Measurements from ENCODE around the gene EDEM3. TPM values are rescaled to one million over a fixed set of nuclear protein-coding genes. Genes with fewer than 3 reads are reported as not detected.

EDEM3 gene
- total and polyA plus RNA-seq, 2 of the 8 experiments (the other 6 are each of a cell fraction or from before 2014, with no cell fraction given), result 1.6 to 14.0 TPM

DNA sequence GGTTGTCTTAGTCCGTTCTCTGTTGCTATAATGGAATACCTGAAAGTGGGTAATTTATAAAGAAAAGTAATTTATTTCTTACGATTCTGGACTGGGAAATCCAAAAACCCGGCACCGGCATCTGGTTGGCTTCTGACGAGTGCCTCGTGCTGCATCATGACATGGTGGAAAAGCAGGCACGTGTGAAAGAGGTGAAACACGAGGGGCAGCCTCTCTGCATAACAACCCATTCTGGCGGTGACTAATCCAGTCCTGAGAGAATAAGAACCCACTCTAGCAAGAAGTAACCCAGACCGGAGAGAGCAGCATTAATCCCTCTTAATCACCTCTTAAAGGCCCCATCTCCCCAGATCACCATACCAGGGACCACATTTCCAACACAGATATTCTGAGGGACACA is 2.7 kb upstream of the EDEM3 start:
- Histone ChIP-seq H4K5ac (ENCODE audit: insufficient read length, low read depth, low read length) (no peak overlapping the region), H3K27ac (ENCODE audit: low read depth, low read length) (no peak overlapping the region), H3K23me2 (ENCODE audit: low read depth, low read length) (peaks cover 11% of the 10 kb centered on the region), H3K4me2 (ENCODE audit: insufficient read depth in 1 of 2, low read depth in 2 of 2, low read length in 2 of 2) (no peak overlapping the region), H2BK15ac (ENCODE audit: low read length) (no peak overlapping the region), H2BK12ac (ENCODE audit: low read depth, low read length) (no peak overlapping the region), H3K18ac (ENCODE audit: extremely low read depth, low read length) (no peak overlapping the region), H3K79me1 (ENCODE audit: low read depth, low read length) (no peaks in the 10 kb centered on the region), H3K4me3 (ENCODE audit: extremely low read depth in 1 of 4, insufficient read depth in 2 of 4, low read depth in 3 of 4, low read length in 4 of 4) (no peak overlapping the region), H3K4me1 (replicated peaks in 1 of 4; ENCODE audit: control insufficient read depth in 3 of 4, insufficient read depth in 4 of 4, low read length in 3 of 4) (peaks cover 0 to 7% (median 2%) of the 10 kb centered on the region in 4 experiments; a peak in 4 of 7 replicates), H3K9ac (replicated peaks in 1 of 4; ENCODE audit: extremely low read depth in 1 of 4, low read depth in 3 of 4, low read length in 3 of 4) (no peak overlapping the region), H4K20me1 (replicated peaks in 1 of 2; ENCODE audit: control insufficient read depth in 1 of 2, insufficient read depth in 2 of 2, low read length in 2 of 2) (peaks cover 0 to 3% of the 10 kb centered on the region in 2 experiments), H3K27me3 (replicated peaks in 1 of 4; ENCODE audit: control insufficient read depth in 3 of 4, extremely low read depth in 1 of 4, insufficient read depth in 3 of 4, low read length in 3 of 4) (peaks cover 0 to 5% (median 0%) of the 10 kb centered on the region in 4 experiments; a peak in 2 of 7 replicates), H3K79me2 (ENCODE audit: control insufficient read depth in 1 of 2, insufficient read depth in 2 of 2, low read length in 2 of 2) (no peaks in the 10 kb centered on the region), H3K9me3 (ENCODE audit: insufficient read depth in 2 of 2, low read depth in 1 of 2, low read length in 1 of 2) (no peaks in the 10 kb centered on the region), H4K8ac (ENCODE audit: extremely low read depth, insufficient read depth, low read length) (no peak overlapping the region), H3K23ac (ENCODE audit: insufficient read length) (no peak overlapping the region), H3K36me3 (ENCODE audit: control insufficient read depth in 2 of 4, insufficient read depth in 4 of 4, low read length in 3 of 4) (no peaks in the 10 kb centered on the region), H2AFZ (ENCODE audit: low read length) (no peak overlapping the region), H4K91ac (replicated peaks; ENCODE audit: insufficient read length, low read length) (no peak overlapping the region), H2BK20ac (ENCODE audit: low read length) (no peak overlapping the region), H3K4ac (replicated peaks; ENCODE audit: insufficient read length, low read depth, low read length) (no peak overlapping the region), H2AK5ac (ENCODE audit: low read depth, low read length) (no peak overlapping the region), H3K56ac (replicated peaks; ENCODE audit: insufficient read length, low read depth, low read length) (no peak overlapping the region), H2BK5ac (ENCODE audit: low read depth, low read length) (no peak overlapping the region), H3K14ac (ENCODE audit: insufficient read length) (no peak overlapping the region), H2BK120ac (replicated peaks; ENCODE audit: low read depth, low read length) (no peak overlapping the region)
- DNase-seq (ENCODE audit: low read depth in 1 of 2, low spot score in 2 of 2) (no peak), FAIRE-seq (no peak)
- 91% methylated on average over 10 of the region's 10 CpGs; no CpG with 5 or more reads in 1 of the 2 experiments for WGBS, 2 experiments (ENCODE audit: extremely low coverage in 1 of 2, insufficient coverage in 1 of 2, insufficient read length in 1 of 2, insufficient replicate concordance in 2 of 2, low coverage in 1 of 2, low lambda C conversion rate in 2 of 2, missing lambda C conversion rate in 1 of 2)
- ChIA-PET POLR2A (ENCODE audit: partially characterized antibody) (no interaction called here), CTCF (ENCODE audit: partially characterized antibody) (interaction anchor here (1.4 kb wide), 1 partner anchor 10 kb away, joined by 3 read pairs; no protein-coding TSS in a partner anchor)
- TF ChIP-seq BCL11A (IDR thresholded peaks at IDR 0.05; ENCODE audit: low read depth in 2 of 2, low read length in 2 of 2) (no peak), SAP30 (IDR thresholded peaks at IDR 0.05; ENCODE audit: insufficient read depth, insufficient replicate concordance, low read length) (no peak), SIN3A (conservative IDR thresholded peaks at IDR 0.05 in 1 of 2, IDR thresholded peaks at IDR 0.05 in 1 of 2; ENCODE audit: low read depth in 1 of 2, low read length in 2 of 2) (no peak), TAF1 (IDR thresholded peaks at IDR 0.05; ENCODE audit: low read depth, low read length) (no peak), MAX (IDR thresholded peaks at IDR 0.05) (peak; percentile 46), BRCA1 (IDR thresholded peaks at IDR 0.05; ENCODE audit: low read depth, low read length) (no peak), CTBP2 (IDR thresholded peaks at IDR 0.05; ENCODE audit: borderline replicate concordance, insufficient read depth, insufficient read length, low read length) (no peak), PHF8 (conservative IDR thresholded peaks at IDR 0.05; ENCODE audit: low read depth, low read length) (no peak), POU5F1 (IDR thresholded peaks at IDR 0.05; ENCODE audit: low read depth, low read length) (no peak), EZH2 (IDR thresholded peaks at IDR 0.05; ENCODE audit: low read depth, low read length, severe bottlenecking) (no peak), EP300 (IDR thresholded peaks at IDR 0.05; ENCODE audit: borderline replicate concordance in 1 of 2, low read depth in 2 of 2, low read length in 2 of 2) (no peak), JUN (IDR thresholded peaks at IDR 0.05; ENCODE audit: low read depth, low read length) (no peak)

All from H1 (cell line).